HG03175 (cell line): ENCODE results near the gene ANXA6.
"Not testable (repeated sequence)": the region's sequence is repeated elsewhere in the genome, so short reads cannot be mapped to it uniquely, and the experiment has no call there.

ENCODE experiments used
- ATAC-seq: cut with Tn5 transposase; IDR thresholded peaks from one replicate; pipeline ENCODE4 v1.9.1; 2021; ENCODE audit warnings: mild to moderate bottlenecking, moderate library complexity; ENCODE audit not compliant: unreplicated experiment

Gene ANXA6

DNA sequence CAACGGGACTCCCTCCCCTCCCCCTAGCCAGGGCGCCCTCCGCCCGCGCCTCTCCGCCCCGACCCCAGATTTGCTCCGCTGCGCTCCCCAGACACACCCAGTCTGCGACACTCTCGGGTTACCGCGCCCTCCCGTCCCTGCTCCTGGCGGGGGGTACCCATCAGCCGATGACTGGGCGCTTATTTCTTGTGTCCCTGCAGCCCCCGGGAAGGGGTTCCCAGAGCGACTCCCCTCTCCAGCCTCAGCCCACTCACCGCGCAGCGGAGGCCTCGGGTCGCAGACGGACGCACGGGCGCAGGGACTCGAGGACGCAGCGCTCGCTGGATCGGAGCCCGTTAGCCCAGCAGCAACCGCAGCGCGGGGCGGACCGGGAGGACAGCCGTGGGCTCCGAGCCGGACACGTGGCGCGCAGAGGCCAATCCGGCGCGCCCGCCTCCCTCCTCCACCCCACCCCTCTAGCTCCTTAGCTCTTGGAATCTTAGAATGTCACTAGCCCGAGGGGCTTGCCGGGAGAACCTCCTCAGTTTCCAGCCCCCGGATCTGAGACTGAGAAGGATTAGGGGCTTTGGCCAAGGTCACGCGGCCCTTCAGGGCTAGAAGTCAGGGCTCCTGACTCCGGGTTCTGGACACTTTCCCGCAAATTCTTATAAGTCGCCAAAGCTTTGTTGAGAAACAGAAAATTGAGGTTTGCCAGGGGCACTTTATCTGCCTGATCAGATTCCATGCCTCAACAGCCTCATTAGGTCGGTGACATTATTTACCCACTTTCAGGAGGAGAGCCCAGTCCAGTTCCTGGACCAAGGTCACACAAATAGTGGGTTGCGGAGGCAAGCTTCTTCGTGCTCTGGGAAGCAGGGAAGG lies at the start of gene ANXA6:
Gene ANXA6, minus strand, starts transcription at position 354 of the 861 bp plus-strand sequence. CDS start 9,878 bp downstream, outside the sequence.
- peak; percentile 50 for ATAC-seq

DNA sequence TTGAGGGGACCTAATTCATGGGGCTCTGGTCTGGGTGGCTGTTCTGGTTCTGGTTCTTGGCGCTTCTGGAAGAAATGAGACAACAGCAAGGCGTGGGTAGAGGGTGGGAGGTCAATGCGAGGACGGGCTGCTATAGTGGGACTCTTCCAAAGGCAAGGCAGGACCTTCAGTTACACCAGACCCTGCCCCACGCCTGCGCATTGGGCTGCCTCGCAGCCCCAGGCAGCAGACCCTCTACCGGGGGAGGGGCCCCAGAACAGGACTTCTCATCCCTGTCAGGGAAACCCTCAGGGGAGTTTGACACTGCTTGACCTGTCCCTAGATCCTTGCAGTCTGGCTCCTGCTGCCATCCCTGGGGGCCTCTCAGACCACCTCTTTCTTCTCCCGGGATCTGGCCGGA lies 47.8 kb upstream of the ANXA6 start:
- no peak for ATAC-seq

DNA sequence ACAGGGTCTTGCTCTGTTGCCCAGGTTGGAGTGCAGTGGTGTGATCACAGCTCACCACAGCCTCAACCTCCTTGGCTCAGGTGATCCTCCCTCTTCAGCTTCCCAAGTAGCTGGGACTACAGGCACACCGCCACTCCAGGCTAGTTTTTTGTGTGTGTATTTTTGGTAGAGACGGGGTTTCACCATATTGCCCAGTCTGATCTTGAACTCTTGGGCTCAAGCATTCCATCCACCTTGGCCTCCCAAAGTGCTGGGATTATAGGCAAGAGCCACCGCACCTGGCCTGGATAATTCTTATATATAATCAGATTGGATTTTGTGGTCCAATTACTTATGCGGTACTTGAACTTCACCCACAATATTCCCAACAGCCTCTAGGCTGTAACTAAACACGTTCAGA lies 46.5 kb upstream of the ANXA6 start:
- no peak for ATAC-seq

DNA sequence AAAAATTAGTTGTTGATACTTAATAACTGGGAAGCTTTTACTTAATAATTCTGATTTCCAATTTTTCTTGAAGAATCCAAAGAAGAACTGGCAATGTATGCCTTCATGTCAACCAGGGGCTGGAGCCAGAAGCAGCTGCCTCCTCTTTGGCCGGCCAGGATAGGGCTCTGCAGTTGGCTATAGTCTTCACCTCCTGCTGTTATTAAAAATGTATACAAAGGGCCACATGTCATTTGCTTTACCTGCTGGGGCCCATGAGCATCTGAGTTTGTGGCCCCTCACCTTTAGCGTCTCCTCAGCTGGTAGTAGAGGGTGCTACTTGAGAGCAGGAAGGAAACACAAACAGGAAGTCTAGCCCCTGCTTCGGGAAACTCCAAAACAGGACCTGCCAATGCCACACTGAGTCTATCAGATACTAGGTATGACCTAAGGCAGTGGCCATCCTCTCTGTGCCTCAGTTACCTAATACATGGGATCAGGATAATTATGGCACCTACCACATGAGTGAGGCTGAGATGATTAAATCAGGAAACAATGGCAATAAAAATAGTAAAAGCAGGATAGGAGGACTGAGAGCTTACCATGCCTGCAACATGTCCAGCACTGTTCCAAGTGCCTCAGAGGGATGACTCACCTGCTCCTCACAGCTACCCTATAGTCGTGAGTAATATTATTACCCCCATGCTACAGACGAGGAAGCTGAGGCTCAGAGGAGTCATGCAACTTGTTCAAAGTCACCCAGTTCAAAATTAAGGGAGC lies 45.0 kb upstream of the ANXA6 start:
- no peak for ATAC-seq

- ATAC-seq, result no peak
These were observed 43.5 kb upstream of the ANXA6 start for GRCh38 chr5:151200913-151201595.

- ATAC-seq, result no peak
These were observed 42.1 kb upstream of the ANXA6 start for GRCh38 chr5:151199581-151200185.

DNA sequence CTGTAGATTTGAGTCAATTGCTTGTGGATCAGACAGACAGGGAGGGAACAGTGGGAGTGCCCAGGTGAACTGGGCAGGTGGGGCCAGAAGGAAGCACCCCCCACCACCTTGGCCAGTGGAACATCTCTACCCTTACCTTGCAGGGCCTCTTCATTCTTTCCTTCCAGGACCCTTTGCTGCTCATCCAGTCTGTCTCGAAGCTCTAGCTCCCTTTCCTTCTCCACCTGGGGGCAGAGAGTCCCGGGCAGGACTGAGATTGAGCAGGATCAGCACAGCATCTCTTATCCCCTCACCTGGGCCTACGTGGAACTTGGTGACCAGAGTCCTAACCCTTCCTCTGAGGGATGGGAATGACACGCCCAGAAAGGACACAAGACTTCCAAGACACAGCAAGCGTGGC lies 41.3 kb upstream of the ANXA6 start:
- no peak for ATAC-seq

DNA sequence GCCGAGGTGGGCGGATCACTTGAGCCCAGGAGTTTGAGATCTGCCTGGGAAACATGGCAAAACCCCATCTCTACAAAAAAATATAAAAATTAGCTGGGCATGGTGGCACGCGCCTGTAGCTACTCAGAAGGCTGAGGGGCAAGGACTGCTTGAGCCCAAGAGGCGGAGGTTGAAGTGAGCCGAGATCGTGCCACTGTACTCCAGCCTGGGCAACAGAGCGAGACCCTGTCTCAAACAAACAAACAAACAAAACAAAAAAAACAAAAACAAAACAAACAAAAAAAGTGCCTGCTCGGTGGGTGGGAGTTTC lies 39.7 kb upstream of the ANXA6 start:
- not testable (repeated sequence) for ATAC-seq

DNA sequence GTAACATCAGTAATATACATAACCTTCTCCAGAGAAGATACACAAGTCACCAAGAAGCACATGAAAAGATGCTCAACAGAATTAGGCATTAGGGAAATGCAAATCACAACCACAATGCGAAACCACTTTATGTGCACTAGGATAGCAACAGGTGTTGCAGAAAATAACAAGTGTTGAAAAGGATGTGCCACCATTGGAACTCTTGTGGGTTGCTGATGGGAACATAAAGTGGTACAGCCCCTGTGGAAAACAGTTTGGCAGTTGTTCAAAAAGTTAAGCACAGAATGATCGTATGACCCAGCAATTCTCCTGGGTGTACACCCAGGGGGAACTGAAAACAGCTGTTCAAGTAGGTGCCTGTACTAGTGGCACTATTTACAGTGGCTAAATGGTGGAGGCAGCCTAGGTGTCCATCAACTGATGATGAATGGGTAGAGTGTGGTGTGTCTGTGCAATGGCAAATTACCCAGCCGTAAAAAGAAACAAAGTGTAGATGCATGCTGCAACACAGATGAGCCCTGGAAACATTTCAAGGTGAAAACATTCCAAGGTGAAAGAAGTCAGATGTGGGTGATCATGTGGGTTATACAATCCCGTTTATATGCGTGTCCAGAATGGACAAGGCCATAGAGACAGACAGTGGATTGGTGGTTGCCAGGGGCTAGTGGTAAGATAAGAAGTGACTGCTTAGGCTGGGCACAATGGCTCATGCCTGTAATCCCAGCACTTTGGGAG lies 39.1 kb upstream of the ANXA6 start:
- peak; percentile 93 for ATAC-seq

GRCh38 chr5:151195622-151196021 lies 38.0 kb upstream of the ANXA6 start:
- ATAC-seq, result no peak

GRCh38 chr5:151192626-151193025 lies 35.0 kb upstream of the ANXA6 start:
- no peak for ATAC-seq

- ATAC-seq, result no peak
These were observed 34.1 kb upstream of the ANXA6 start for GRCh38 chr5:151191661-151192060.

DNA sequence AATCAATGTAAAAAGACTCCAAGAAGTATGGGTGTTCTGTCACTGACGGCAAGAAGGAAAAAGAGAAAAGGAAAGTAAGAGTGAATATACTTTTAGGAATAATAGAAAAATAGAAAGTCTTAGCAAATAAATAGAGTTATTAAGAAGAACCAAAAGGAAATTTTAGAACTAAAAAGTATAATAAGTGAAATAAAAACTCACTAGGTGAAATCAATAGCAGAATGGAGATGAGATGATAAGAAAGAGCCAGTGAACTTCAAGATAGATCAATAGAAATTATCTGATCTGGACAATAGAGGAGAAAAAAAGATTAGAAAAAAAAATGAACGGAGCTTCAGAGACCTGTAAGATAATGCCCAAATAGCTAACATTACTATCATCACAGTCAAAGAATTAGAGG lies 31.6 kb upstream of the ANXA6 start:
- no peak for ATAC-seq

GRCh38 chr5:151186538-151186937 lies 29.0 kb upstream of the ANXA6 start:
- ATAC-seq, result no peak

DNA sequence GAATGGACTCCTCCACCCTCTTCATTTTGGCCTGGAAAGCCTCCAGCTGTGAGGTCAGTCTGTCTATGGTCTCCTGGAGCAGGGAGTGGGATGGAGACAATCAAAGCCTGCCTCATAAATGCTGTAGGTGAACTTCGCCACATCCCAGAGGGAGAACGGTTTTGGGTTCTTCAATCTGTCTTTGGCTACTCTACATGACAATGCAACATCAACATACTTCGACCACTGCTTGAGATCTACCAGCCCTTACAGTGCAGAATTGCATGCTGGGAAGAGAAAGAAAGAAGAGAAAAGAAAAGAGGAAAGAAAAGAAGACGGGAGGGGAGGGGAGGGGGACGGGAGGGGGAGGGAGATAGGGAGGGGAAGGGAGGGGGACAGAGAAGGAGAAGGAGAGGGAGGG lies 28.5 kb upstream of the ANXA6 start:
- no peak for ATAC-seq

- no peak for ATAC-seq
These were observed 26.9 kb upstream of the ANXA6 start for GRCh38 chr5:151184316-151185042.

DNA sequence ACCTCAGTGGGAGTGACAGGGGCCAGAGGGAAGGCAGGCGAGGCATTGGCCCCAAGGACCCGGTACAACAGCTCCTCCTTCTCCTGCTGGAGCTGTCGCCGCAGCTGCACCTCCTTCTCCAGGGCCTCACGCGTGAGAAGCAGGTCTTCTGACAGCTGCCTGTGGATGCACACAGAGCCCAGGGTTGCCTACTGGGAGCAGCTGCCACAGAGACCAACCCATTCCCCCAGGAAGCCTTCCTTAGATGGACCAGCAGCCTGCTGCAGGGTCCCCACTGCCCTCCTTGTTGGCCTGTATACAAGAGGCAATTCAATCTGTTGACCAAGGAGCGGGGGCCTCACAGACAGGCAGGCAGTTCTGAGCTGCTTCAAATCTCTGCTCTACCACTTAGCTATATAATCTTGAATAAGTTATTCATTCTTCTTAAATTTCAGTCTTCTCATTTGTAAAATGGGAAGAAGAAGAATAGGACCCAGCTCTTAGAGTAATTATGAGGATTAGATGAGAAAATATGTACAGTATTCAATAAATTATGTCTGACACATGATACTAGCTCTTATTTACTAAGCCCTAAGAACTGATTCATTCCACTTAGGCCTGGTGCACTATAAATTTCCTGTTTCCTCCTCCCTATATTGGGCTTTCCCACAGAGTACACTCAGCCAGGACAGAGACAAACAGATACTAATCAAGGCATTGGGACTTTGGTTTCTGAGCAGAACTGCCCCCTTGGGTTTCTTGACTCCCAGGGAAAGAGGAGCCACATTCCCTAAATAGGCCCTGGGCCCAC lies 26.1 kb upstream of the ANXA6 start:
- ATAC-seq, result no peak

GRCh38 chr5:151182976-151183375 lies 25.4 kb upstream of the ANXA6 start:
- no peak for ATAC-seq

- no peak for ATAC-seq
These were observed 24.9 kb upstream of the ANXA6 start for GRCh38 chr5:151182524-151182900.
